Measurements from ENCODE around the gene GPRIN2.
"Not testable (repeated sequence)": the region's sequence is repeated elsewhere in the genome, so short reads cannot be mapped to it uniquely, and the experiment has no call there.

GPRIN2 gene

DNA sequence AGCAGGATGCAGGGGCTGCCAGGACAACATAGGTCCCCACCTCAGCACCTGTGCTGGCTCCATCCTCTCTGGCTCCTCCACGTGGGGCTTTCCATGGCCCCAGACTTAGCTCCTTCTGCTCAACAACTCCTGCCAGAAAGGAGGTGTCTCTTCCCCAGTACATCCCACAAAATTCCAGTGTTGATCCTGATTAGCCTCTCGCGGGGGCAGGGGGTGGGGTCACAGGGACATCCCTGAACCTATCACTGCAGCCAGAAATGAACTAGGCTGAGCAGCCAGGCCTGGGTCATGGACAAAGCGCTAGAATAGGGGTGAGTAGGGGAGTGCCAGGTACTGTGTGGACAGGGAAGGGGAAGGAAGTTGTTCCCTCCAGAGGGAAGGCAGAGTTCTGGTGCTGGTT, 17.4 kb upstream of the GPRIN2 start:
- DNase-seq (ENCODE audit: low read depth); H3K4me3 ChIP-seq (ENCODE audit: low read length): not testable (repeated sequence)

DNA sequence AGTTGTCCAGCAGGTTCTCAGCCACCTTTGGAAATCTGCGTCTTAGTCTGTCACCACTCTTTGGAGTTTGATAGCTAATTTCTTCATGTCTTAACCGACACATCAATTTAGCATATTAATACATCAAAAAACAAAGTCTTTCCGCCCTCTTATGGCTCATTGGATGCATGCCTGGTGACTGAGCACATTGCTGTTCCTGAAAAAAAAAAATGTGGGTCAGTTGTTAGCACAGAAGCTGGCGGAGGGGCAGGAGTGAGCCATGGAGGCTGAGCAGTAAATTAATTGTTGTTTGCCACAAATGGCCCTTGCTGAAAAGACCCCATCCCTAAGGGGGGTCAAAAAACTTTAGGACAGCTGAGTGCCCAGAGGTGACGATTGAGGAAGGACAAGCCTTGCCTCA, 16.9 kb upstream of the GPRIN2 start:
- not testable (repeated sequence) for DNase-seq (ENCODE audit: low read depth); H3K4me3 ChIP-seq (ENCODE audit: low read length)

DNA sequence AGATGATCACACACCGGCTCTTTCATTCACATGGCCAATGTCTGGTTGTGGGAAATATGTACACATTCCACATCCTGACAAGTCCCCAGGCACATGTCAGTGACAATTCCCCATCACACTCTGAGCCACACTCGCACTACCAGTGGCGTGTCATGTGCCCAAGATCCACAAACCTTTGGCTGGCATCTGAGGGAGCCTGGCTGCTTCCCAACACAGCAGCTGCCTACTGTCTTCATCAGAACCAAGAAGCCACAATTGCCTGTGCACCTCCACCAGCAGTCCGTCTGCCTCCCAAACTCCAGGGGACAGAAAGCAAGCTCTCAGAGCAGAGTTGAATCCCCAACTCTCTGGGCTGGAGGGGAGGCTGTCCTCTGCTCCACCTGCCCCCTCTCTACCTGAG, 16.3 kb upstream of the GPRIN2 start:
- not testable (repeated sequence) for H3K4me3 ChIP-seq (ENCODE audit: low read length); DNase-seq (ENCODE audit: low read depth)

DNA sequence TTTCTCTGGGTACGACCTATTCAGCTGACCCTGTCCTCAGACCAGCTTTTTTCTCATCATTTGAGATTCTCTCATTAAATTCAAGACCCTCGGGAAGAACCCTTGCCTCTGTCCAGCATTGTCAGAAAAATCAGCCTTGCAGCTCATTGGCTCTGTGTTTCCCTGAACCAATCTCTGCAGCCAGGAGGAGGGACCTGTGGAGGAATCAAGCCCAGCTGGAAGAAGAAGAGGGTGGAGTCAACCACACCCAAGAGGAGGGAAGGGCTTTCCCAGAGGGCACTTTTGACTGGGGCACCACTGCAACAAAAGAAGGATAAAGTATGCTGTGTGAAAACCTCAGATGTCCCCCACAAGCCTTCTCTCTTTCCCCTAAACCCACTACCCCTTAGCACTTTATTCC, 14.2 kb upstream of the GPRIN2 start:
- H3K4me3 ChIP-seq (ENCODE audit: low read length); DNase-seq (ENCODE audit: low read depth): not testable (repeated sequence)

DNA sequence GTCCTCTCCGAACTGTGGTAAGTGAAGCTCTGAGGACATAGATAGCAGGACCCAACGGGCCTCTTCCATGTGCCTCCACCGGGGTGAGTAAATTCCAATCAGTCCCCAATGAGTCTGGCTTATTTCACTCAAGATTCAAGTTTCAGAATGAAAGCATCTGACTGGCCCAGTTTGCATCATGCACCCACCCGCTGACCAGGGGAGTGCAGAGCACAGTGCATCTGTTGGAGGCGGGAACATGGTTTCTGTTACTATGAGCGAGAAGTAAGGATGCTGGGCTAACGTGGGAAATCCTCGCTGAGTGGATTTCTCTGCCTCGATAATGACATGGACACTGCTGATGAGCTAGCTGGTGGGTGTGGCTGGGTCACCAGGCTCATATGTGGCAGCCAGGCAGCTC, 10.7 kb upstream of the GPRIN2 start:
- H3K4me3 ChIP-seq (ENCODE audit: low read length); DNase-seq (ENCODE audit: low read depth): not testable (repeated sequence)

DNA sequence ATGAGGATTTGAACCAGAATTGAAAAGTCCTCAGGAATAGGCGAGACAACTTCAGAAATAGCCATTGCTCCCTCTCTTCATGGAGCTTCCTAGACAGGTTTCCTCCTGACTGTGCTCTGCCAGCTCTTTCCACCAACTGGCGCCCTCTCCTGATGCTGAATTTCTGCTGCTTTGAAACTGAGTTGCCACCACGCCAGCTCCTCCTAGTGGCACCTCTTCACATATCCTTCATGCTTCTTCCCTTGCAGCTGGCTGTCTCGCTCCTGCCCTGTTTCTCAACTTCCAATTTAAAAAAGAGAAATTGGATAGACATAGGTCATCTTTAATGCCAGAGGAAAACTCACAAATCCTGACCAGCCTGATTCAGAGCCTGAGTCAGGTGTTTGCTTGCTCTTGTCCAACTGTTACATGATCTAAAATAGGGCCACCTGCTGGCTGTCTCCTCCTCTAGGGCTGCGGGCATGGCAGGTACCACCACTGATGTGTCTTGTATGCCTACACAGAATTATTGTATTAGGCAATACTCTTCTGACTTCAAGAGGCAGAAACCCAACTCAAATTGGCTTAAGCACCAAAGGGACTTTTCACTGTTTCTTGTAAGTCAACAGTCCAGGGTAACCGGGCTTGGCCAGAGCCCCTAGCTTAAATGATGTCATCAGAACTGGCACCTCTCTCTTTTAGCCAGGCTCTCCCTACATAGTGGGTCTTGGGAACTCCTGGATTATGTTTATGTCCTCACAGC, 9.3 kb upstream of the GPRIN2 start:
- DNase-seq (ENCODE audit: low read depth), result peak; percentile 35
- H3K4me3 ChIP-seq (ENCODE audit: low read length), result not testable (repeated sequence)
- TF ChIP-seq, protein P1, sequence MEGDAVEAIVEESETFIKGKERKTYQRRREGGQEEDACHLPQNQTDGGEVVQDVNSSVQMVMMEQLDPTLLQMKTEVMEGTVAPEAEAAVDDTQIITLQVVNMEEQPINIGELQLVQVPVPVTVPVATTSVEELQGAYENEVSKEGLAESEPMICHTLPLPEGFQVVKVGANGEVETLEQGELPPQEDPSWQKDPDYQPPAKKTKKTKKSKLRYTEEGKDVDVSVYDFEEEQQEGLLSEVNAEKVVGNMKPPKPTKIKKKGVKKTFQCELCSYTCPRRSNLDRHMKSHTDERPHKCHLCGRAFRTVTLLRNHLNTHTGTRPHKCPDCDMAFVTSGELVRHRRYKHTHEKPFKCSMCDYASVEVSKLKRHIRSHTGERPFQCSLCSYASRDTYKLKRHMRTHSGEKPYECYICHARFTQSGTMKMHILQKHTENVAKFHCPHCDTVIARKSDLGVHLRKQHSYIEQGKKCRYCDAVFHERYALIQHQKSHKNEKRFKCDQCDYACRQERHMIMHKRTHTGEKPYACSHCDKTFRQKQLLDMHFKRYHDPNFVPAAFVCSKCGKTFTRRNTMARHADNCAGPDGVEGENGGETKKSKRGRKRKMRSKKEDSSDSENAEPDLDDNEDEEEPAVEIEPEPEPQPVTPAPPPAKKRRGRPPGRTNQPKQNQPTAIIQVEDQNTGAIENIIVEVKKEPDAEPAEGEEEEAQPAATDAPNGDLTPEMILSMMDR (conservative IDR thresholded peaks at IDR 0.05; ENCODE audit: low read depth, low read length), result peak; percentile 73

DNA sequence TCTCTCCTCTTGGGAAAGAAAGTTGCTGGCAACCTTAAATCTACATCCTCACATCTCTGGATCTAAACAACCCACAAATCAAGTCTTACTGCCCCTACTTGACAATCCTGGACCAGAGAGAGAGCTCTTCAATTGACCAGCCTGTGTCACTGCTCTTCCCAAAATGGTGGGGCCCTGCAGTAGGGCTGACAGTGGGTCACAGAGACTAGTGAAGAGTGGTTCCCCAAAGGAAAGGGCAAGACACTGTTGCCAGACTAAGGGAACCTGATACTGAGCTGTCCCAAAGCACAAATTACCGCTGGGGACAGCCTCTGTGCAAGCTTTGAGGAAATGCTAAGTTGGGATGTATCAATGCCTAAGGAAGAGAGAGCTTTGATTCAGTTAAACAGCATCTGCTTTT, 4.5 kb upstream of the GPRIN2 start:
- no peak for DNase-seq (ENCODE audit: low read depth)
- H3K4me3 ChIP-seq (ENCODE audit: low read length), result no peak overlapping the region
- TF ChIP-seq, protein P1 (conservative IDR thresholded peaks at IDR 0.05; ENCODE audit: low read depth, low read length), result no peak

DNA sequence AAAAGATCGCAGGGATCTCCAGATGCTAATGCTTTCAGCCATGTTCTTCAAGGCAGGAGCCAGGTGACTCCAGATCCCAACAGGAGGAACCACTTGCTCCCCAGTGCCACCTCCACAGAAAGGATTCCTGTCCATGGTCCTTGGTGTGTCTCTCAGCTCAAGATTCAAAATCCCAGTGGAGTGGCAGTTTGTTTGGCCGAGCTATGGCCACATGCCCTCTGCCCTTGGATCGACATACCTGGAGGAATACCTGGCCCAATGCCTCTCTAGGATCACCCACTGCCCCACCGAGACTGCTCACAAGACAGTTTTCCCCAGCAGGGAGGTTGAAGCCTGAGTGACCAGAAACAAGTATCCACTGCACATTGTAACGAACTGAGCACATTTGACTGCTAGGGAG, 3.9 kb upstream of the GPRIN2 start:
- no peak for DNase-seq (ENCODE audit: low read depth)
- TF ChIP-seq, protein P1 (conservative IDR thresholded peaks at IDR 0.05; ENCODE audit: low read depth, low read length), result no peak
- no peak overlapping the region for H3K4me3 ChIP-seq (ENCODE audit: low read length)

DNA sequence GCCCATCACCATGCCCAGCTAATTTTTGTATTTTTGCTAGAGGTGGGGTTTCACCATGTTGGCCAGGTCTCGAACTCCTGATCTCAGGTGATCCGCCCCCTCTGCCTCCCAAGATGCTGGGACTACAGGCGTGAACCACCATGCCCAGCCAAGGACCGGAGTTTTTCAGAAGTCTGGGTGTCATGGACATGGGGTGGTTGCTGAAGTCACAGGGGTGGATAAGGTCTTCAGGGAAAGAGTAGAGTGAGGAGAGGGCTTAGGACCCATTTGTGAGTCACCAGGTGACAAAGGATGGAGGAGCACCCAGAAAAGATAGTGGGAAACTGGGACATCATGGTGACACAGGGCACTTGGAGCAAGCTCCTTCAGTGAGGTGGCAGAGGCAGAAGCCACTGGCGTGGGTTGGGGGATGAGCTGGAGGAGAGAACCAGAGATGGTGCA, 2.8 kb upstream of the GPRIN2 start:
- no peak for DNase-seq (ENCODE audit: low read depth)
- H3K4me3 ChIP-seq (ENCODE audit: low read length), result no peak overlapping the region
- TF ChIP-seq, protein P1 (conservative IDR thresholded peaks at IDR 0.05; ENCODE audit: low read depth, low read length), result no peak
